SK-N-SH (cell line): ENCODE results near the gene TFCP2. TPM values are rescaled to one million over a fixed set of nuclear protein-coding genes. Genes with fewer than 3 reads are reported as not detected.

Experiments
- CTCF ChIA-PET: fragments of 300-600, 350-600 bp; formaldehyde crosslinking; extraction: SDS; loops from one replicate; lab custom pipeline; 2021; lab: Yijun Ruan, JAX
- POLR2A ChIA-PET: fragments of 350-600 bp; sonication (Branson Sonifier 250); formaldehyde crosslinking; extraction: SDS; loops from one replicate; lab custom pipeline; 2020; ENCODE audit warnings: antibody characterized with exemption, inconsistent platforms; lab: Yijun Ruan, JAX
- DNase-seq: peaks from one replicate; pipeline ENCODE4 v3.0.0; 2012
- H2AFZ ChIP-seq: fragments of 200-600 bp; sonication (generic); 2 replicates; pipeline ENCODE4 v1.8.1; 2016; ENCODE audit warnings: antibody characterized with exemption, mild to moderate bottlenecking, low read depth
- H3F3A ChIP-seq: fragments of 200-600 bp; sonication (generic); replicated peaks from 2 replicates; pipeline ENCODE3; 2016; ENCODE audit warnings: antibody characterized with exemption, mild to moderate bottlenecking; ENCODE audit not compliant: insufficient read depth
- H3K27ac ChIP-seq, 2 experiments: fragments of 200-500 bp in 1 of 2; fragments of 200-600 bp in 1 of 2; sonication (Bioruptor generic) in 1 of 2; sonication (generic), shearing (Covaris generic) in 1 of 2; 2 replicates each; pipeline versions ENCODE4 v1.5.1 to v1.6.1; 2014 to 2016; ENCODE audit warnings: low read depth in 2 of 2, inconsistent platforms in 1 of 2, low read length in 1 of 2, mild to moderate bottlenecking in 1 of 2, mixed read lengths in 1 of 2
- H3K27me3 ChIP-seq: fragments of 200-600 bp; sonication (generic), shearing (Covaris generic); 2 replicates; pipeline ENCODE4 v1.6.1; 2016; ENCODE audit warnings: mixed run types; ENCODE audit not compliant: insufficient read depth
- H3K36me3 ChIP-seq, 2 experiments: fragments of 200-500 bp in 1 of 2; fragments of 200-600 bp in 1 of 2; sonication (Bioruptor generic) in 1 of 2; sonication (generic) in 1 of 2; replicated peaks in 1 of 2; 2 replicates each; pipeline versions ENCODE3 to v1.5.1; 2014 to 2016; ENCODE audit warnings: low read length in 1 of 2, mild to moderate bottlenecking in 1 of 2; ENCODE audit not compliant: insufficient read depth in 2 of 2, control insufficient read depth in 1 of 2
- H3K4me1 ChIP-seq, 2 experiments: fragments of 200-500 bp in 1 of 2; fragments of 200-600 bp in 1 of 2; sonication (Bioruptor generic) in 1 of 2; sonication (generic), shearing (Covaris generic) in 1 of 2; 2 replicates each; pipeline versions ENCODE4 v1.5.1 to v1.6.1; 2014 to 2016; ENCODE audit warnings: low read depth in 1 of 2, low read length in 1 of 2, mixed run types in 1 of 2; ENCODE audit not compliant: insufficient read depth in 2 of 2, control insufficient read depth in 1 of 2
- H3K4me2 ChIP-seq: fragments of 200-600 bp; sonication (generic), shearing (Covaris generic); 2 replicates; pipeline ENCODE4 v1.6.1; 2017; ENCODE audit warnings: mixed run types
- H3K4me3 ChIP-seq, 2 experiments: fragments of 200-500 bp in 1 of 2; fragments of 200-600 bp in 1 of 2; sonication (Bioruptor generic) in 1 of 2; sonication (generic), shearing (Covaris generic) in 1 of 2; 2 replicates each; pipeline versions ENCODE4 v1.5.1 to v1.8.1; 2014 to 2016; ENCODE audit warnings: low read depth in 2 of 2, inconsistent platforms in 1 of 2, low read length in 1 of 2, mild to moderate bottlenecking in 1 of 2, mixed read lengths in 1 of 2, moderate library complexity in 1 of 2
- H3K79me2 ChIP-seq: fragments of 200-600 bp; sonication (generic); 2 replicates; pipeline ENCODE4 v1.8.1; 2017; ENCODE audit warnings: mild to moderate bottlenecking; ENCODE audit not compliant: insufficient read depth
- H3K9ac ChIP-seq: fragments of 200-600 bp; sonication (generic); 2 replicates; pipeline ENCODE4 v1.6.1; 2017; ENCODE audit warnings: mixed run types
- H3K9me2 ChIP-seq: fragments of 200-600 bp; sonication (generic); 2 replicates; pipeline ENCODE4 v1.6.1; 2017; ENCODE audit warnings: mixed run types
- H3K9me3 ChIP-seq: fragments of 200-600 bp; sonication (generic); 2 replicates; pipeline ENCODE4 v1.6.1; 2017; ENCODE audit warnings: mixed run types, mild to moderate bottlenecking, moderate library complexity
- H4K20me1 ChIP-seq: fragments of 200-600 bp; sonication (generic); 2 replicates; pipeline ENCODE4 v1.6.1; 2017; ENCODE audit warnings: mild to moderate bottlenecking, mixed run types; ENCODE audit not compliant: insufficient read depth
- EZH2phosphoT487 ChIP-seq: fragments of 200-600 bp; sonication (generic); IDR thresholded peaks from 2 replicates; pipeline ENCODE4 v1.6.1; 2017; ENCODE audit warnings: low read depth, mixed run types, mild to moderate bottlenecking, antibody characterized with exemption, moderate library complexity, borderline replicate concordance
- FOSL2 ChIP-seq: IDR thresholded peaks from 2 replicates; pipeline ENCODE4 v1.4.0; 2012; ENCODE audit warnings: low read depth, mild to moderate bottlenecking, moderate library complexity, borderline replicate concordance
- FOXJ3 ChIP-seq: sonication (generic); formaldehyde crosslinking; IDR thresholded peaks from 2 replicates; pipeline ENCODE4 v1.5.1; 2020; ENCODE audit warnings: mild to moderate bottlenecking, missing genetic modification reagents
- GATA2 ChIP-seq: sonication (generic); formaldehyde crosslinking; IDR thresholded peaks from 2 replicates; pipeline ENCODE4 v1.5.0; 2020; ENCODE audit warnings: mild to moderate bottlenecking, missing genetic modification reagents
- NFIC ChIP-seq: IDR thresholded peaks from 2 replicates; pipeline ENCODE4 v1.4.0; 2012; ENCODE audit warnings: borderline replicate concordance
- NRF1 ChIP-seq: IDR thresholded peaks from 2 replicates; pipeline ENCODE4 v1.6.1; 2012; ENCODE audit warnings: low read depth, mild to moderate bottlenecking, low read length
- POLR2AphosphoS5 ChIP-seq: IDR thresholded peaks from 2 replicates; pipeline ENCODE4 v1.6.1; 2012; ENCODE audit warnings: low read depth, low read length
- RFX5 ChIP-seq: IDR thresholded peaks from 2 replicates; pipeline ENCODE4 v1.6.1; 2012; ENCODE audit warnings: mild to moderate bottlenecking, improper control_type of control experiment, low read length
- SIN3A ChIP-seq: IDR thresholded peaks from 2 replicates; pipeline ENCODE4 v1.6.1; 2012; ENCODE audit warnings: low read depth, mild to moderate bottlenecking, low read length, moderate library complexity, borderline replicate concordance
- TEAD4 ChIP-seq: IDR thresholded peaks from 2 replicates; pipeline ENCODE4 v1.4.0; 2012; ENCODE audit warnings: mild to moderate bottlenecking, borderline replicate concordance; ENCODE audit not compliant: insufficient read depth
- YY1 ChIP-seq: IDR thresholded peaks from 2 replicates; pipeline ENCODE4 v1.4.0; 2012; ENCODE audit warnings: low read depth, mild to moderate bottlenecking
- WGBS: methylation state at CpG from one replicate; pipeline ENCODE4 v1.1.6; 2017; ENCODE audit warnings: low lambda C conversion rate; 5-methylcytosine and 5-hydroxymethylcytosine counted together
- polyA plus RNA-seq, 3 experiments: library from polyadenylated mRNA; depleted of rRNA; stranded (reverse); fragments of >200 nt; gene quantifications; 2 replicates each; pipeline ENCODE4 v1.2.3, GENCODE V29; 2012
- TF ChIP-seq, protein P1 (sequence below): IDR thresholded peaks from 2 replicates; pipeline ENCODE4 v1.6.1; 2012; ENCODE audit warnings: mild to moderate bottlenecking, low read depth, low read length, moderate library complexity
- TF ChIP-seq, protein P2 (sequence below): IDR thresholded peaks from 2 replicates; pipeline ENCODE4 v1.4.0; 2012; ENCODE audit warnings: low read depth
- TF ChIP-seq, protein P3 (sequence below): fragments of 150-350 bp; IDR thresholded peaks from 2 replicates; pipeline ENCODE4 v1.6.1; 2017; ENCODE audit warnings: antibody characterized with exemption, low read length, low read depth, borderline replicate concordance

Gene TFCP2
- polyA plus RNA-seq, 1 of the 3 experiments (the other 2 are of a cell fraction), result 18.1 TPM

DNA sequence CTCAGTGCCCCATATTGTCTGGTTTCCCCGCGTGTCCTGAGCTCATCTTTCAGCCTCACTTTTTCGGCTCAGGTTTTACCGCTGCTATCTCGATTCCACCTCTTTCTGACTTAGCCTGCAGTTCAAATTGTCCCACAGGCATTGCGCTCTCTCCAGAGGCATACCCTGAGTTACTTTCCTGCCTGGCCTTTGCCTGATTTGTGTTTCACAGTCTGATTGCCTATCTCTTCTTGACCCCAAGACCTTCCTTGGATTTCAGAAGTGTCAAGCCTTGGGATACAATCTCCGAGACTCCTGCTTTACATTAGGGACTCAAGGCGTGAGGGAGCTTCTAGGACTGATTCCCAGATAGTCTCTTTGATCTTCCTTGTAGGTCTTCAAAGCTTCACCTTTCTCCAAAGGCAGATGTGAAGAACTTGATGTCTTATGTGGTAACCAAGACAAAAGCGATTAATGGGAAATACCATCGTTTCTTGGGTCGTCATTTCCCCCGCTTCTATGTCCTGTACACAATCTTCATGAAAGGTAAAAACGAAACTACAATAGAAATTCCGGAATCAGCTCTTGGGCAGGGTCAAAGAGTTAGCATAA lies 124.2 kb downstream of the TFCP2 start:
- H3K27me3 ChIP-seq, result no peaks in the 10 kb centered on the region
- H3K79me2 ChIP-seq, result peaks cover 49% of the 10 kb centered on the region
- H3K36me3 ChIP-seq, result peaks cover 10 to 27% of the 10 kb centered on the region in 2 experiments
- TF ChIP-seq NFIC (no peak), RFX5 (no peak), NRF1 (no peak), EZH2phosphoT487 (no peak), GATA2 (CRISPR knock-in tag) (no peak), TEAD4 (no peak), SIN3A (no peak), YY1 (no peak), FOSL2 (no peak), POLR2AphosphoS5 (no peak), FOXJ3 (no peak)
- TF ChIP-seq, protein P1, sequence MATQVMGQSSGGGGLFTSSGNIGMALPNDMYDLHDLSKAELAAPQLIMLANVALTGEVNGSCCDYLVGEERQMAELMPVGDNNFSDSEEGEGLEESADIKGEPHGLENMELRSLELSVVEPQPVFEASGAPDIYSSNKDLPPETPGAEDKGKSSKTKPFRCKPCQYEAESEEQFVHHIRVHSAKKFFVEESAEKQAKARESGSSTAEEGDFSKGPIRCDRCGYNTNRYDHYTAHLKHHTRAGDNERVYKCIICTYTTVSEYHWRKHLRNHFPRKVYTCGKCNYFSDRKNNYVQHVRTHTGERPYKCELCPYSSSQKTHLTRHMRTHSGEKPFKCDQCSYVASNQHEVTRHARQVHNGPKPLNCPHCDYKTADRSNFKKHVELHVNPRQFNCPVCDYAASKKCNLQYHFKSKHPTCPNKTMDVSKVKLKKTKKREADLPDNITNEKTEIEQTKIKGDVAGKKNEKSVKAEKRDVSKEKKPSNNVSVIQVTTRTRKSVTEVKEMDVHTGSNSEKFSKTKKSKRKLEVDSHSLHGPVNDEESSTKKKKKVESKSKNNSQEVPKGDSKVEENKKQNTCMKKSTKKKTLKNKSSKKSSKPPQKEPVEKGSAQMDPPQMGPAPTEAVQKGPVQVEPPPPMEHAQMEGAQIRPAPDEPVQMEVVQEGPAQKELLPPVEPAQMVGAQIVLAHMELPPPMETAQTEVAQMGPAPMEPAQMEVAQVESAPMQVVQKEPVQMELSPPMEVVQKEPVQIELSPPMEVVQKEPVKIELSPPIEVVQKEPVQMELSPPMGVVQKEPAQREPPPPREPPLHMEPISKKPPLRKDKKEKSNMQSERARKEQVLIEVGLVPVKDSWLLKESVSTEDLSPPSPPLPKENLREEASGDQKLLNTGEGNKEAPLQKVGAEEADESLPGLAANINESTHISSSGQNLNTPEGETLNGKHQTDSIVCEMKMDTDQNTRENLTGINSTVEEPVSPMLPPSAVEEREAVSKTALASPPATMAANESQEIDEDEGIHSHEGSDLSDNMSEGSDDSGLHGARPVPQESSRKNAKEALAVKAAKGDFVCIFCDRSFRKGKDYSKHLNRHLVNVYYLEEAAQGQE, result no peak
- TF ChIP-seq, protein P2, sequence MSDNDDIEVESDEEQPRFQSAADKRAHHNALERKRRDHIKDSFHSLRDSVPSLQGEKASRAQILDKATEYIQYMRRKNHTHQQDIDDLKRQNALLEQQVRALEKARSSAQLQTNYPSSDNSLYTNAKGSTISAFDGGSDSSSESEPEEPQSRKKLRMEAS, result no peak
- TF ChIP-seq, protein P3, sequence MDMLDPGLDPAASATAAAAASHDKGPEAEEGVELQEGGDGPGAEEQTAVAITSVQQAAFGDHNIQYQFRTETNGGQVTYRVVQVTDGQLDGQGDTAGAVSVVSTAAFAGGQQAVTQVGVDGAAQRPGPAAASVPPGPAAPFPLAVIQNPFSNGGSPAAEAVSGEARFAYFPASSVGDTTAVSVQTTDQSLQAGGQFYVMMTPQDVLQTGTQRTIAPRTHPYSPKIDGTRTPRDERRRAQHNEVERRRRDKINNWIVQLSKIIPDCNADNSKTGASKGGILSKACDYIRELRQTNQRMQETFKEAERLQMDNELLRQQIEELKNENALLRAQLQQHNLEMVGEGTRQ, result no peak
- TF ChIP-seq, all 33 proteins: peak for 0
- peak overlapping the region; percentile 95 for H3K4me2 ChIP-seq
- peak overlapping the region; percentile 69 to 78; a peak in 3 of 4 replicates for H3K27ac ChIP-seq
- no peaks in the 10 kb centered on the region for H3F3A ChIP-seq
- H2AFZ ChIP-seq, result peak overlapping the region; percentile 66
- no peaks in the 10 kb centered on the region for H3K9me2 ChIP-seq
- H3K4me3 ChIP-seq, result peak overlapping the region; percentile 85
- no peaks in the 10 kb centered on the region for H3K9me3 ChIP-seq
- H3K9ac ChIP-seq, result peak overlapping the region; percentile 70
- WGBS, result 6% methylated on average over 14 of the region's 14 CpGs
- ChIA-PET CTCF (interaction anchor here (0.7 to 1.4 kb wide), 3 partner anchors 12 to 169 kb away, joined by 3 to 4 read pairs (median 4); partner anchors contain the start of gene POU6F1), POLR2A (interaction anchor here (1.3 to 1.5 kb wide), 3 partner anchors 12 to 35 kb away, joined by 3 to 4 read pairs (median 3); partner anchors contain the start of gene CSRNP2)
- no peaks in the 10 kb centered on the region for H4K20me1 ChIP-seq
- H3K4me1 ChIP-seq, result peaks cover 4 to 11% of the 10 kb centered on the region in 2 experiments; a peak in 2 of 4 replicates
- peak; percentile 27 for DNase-seq
